Stimulated activated CD4-positive, alpha-beta T cell treated with anti-CD3 and anti-CD28 coated beads, TNF-alpha, amount 100 ng/mL, for 48 hours (primary cell): Measurements from ENCODE around the gene MACF1.

Experiments used
- DNase-seq, 3 donors: peaks; one replicate each; pipeline ENCODE4 v3.0.0-alpha.2; 2020; ENCODE audit warnings: low read depth in 3 of 3

Gene MACF1

DNA sequence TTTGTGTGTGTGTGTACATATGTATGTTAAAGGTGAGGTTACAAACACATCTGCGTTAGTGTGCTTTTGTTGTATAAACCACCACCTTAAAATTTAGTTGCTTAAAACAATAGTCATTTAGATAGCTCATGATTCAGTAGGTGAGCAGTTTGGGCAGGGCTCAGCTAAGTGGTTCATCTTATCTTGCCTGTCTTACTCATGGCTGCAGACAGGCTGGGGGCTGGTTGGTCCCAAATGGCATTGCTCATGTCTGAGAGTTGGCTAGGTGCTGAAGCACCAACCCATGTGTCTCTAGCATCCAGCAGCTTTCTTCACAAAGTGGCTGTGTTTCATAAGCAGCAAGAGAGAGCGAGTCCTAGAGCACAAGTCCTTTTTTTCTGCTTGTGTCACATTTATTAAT is 91.4 kb downstream of the MACF1 start:
- peak in 1 of 3 donors; percentile 21 for DNase-seq

DNA sequence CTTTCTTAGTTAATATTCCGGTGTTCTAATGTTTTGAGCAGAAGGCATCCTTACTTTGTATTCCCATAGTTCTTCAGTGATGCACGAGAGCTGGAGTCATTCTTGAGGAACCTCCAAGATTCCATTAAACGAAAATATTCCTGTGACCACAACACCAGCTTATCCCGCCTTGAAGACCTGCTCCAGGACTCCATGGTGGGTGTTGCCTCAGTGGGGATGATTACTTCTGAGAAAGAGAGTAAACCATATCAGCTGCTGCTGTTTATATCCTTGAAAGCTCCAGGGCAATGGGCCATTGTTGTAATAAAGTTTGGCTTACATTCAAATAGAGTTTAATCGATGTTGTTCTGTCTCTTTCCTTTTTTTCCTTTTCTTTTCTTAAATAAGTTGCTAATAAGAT is 93.1 kb downstream of the MACF1 start:
- DNase-seq, result no peak

GRCh38 chr1:39301606-39302005 is 97.1 kb downstream of the MACF1 start:
- DNase-seq, result no peak

- no peak for DNase-seq
These were observed 101.1 kb downstream of the MACF1 start for GRCh38 chr1:39305555-39305954.

DNA sequence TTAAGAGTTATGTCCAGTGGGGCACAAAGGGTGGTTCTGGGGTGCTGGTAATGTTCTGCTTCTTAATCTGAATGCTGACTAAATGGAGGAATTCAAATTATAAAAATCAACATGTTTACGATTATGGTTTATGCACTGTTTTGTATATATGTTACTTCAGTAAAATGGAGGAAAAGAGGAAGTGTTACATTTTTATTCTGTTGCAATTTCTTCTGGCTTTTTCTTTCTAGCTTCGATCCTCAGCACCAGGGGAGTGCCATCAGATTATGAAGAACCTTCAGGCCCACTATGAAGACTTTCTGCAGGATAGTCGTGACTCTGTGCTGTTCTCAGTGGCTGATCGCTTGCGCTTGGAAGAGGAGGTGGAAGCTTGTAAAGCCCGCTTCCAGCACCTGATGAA is 105.5 kb downstream of the MACF1 start:
- DNase-seq, result no peak

DNA sequence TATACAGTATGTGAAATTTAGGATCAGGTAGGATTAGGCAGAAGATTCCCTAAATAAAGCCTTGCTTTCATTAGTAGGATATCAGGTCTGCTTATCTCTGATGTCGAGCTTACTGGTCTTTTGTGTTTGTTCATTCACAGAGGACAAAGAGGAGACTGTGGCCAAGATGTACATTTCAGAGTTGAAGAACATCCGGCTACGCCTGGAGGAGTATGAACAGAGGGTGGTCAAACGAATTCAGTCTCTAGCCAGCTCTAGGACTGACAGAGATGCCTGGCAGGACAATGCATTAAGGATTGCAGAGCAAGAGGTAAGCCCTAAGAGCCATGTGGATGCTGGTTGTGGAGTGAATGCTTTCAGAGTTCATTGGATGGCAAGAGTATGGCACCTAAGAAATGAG is 106.2 kb downstream of the MACF1 start:
- no peak for DNase-seq

DNA sequence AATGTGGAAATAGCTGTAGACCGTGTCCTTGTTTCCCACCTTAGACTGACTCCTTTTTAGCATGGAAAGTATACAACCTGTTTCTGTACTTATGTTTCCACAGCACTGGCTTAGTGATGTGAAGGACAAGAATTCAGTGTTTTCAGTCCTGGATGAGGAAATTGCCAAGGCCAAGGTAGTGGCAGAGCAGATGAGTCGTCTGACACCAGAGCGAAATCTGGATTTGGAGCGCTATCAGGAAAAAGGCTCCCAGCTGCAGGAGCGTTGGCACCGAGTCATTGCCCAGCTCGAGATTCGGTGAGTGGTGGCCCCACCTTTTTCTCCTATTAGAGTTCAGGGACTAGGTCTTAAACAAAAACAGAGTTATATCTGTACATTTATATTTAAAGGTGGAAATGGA is 112.6 kb downstream of the MACF1 start:
- no peak for DNase-seq

DNA sequence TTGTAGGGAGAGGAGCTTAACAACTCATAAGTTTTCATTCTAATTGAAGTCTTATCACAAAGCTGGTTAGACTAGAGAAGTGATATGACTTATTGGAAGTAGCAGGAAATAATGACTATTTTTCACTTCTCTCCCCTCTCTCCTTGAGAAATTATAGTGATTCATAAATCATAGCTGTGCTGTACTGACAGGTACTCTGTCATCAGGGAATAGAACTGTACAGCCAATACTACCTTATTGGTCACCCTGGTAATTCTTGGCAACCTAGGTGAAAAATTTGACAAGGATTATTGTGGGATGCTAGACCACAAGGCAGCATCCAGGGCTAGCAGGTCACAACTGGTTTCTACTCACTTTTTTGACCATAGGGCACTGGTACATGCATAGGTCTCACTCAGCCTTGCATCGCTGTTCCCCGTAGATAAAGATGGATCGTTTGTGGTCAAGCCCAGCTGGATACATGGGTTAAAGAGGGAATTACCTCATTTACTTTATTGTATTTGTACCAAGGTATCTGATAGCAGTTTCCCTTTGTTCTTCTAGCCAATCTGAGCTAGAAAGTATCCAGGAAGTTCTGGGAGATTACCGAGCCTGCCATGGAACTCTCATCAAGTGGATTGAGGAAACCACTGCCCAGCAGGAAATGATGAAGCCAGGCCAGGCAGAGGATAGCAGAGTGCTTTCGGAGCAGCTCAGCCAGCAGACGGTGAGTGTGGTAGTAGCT is 113.6 kb downstream of the MACF1 start:
- no peak for DNase-seq

DNA sequence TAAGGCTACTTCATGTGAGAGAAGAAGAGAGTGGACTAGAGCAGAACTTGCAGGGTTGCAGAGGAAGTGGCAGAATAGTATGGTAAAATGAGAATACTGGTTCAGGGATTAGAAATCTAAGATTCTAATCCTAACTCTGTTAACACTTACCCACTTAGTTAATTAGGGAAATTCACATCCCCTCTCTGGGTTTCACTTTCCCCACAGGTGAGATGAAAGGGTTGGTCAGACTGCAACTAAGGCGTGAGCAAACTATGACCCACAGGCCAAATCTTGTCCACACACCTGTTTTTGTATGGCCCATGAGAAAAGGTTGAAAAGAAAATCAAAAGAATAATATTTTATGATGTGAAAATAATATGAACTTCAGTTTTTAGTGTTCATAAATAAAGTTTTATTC is 117.5 kb downstream of the MACF1 start:
- DNase-seq, result no peak

DNA sequence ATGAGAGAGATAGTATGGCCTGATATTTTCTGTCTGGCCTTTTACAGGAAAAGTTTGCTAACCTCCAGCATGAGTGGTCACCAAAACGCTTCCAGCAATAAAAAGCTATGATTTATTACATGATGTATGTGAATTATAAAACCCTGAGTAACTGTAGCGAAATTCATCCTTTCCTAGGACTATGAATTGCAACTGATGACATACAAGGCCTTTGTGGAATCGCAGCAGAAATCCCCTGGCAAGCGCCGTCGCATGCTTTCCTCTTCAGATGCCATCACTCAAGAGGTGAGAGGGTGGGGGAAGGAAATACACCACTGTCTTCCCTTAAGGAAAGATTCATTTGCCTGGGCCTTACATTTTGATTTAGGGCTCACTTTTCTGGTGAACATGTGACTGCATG is 117.9 kb downstream of the MACF1 start:
- no peak for DNase-seq

- DNase-seq, result no peak
These were observed 120.4 kb downstream of the MACF1 start for GRCh38 chr1:39324888-39325287.

DNA sequence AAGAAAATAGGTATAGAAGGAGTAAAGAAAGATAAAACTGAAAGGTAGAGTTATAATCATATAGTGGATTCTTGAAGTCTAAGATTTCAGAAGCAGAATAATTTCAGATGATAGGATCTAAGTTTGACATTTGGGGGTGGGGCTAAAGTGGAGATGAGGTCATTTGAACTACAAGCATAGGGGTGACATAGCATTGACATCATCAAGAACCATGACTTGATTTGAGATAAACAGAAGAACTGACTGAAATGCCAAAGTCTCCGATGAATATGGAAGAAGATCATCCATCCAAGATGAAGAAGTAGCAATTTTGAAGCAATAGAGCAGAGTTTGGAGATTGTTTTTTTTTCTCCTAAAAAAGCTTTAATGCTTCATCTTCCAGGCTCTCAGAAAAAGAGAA is 122.3 kb downstream of the MACF1 start:
- DNase-seq, result no peak

DNA sequence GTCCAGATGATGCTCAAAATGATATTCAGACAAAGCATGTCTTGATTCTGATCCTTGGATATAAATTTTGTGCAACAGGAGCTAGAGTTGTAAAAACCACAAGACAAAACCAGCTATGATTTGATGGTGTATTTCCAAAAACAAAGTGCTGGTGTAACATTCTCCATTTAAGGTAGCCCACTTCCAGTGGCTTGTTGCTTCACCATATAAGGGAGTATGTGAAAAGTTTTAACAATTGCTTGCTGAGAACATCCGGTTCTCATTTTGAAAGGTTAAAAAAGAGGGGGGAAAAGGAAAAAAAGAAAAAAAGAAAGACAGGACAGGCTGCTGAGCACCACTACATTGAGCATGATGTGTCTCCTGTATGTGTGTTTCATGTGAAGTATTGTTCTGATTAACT is 123.6 kb downstream of the MACF1 start:
- DNase-seq, result no peak

- no peak for DNase-seq
These were observed 124.2 kb downstream of the MACF1 start for GRCh38 chr1:39328586-39329121.

GRCh38 chr1:39331647-39332046 is 127.2 kb downstream of the MACF1 start:
- DNase-seq, result no peak

DNA sequence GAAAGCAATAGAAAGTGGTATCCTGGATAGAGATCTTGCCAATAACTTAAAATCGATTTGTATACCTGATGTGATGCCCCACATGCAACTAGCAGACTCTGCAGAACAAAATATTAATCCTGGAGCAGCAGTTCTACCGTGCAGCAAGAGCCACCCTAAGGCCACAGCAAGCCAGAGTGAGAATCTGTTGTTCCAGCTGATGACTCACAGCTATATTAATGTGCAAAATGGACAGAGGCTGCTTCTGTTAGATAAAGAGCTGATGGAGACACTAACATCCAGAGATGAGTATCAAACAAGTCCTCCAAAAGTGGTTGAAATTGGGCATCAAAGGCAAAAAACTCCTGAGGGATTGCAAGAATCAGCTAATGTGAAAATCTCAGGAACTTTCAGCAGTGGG is 127.8 kb downstream of the MACF1 start:
- DNase-seq, result no peak

GRCh38 chr1:39332828-39333227 is 128.3 kb downstream of the MACF1 start:
- no peak for DNase-seq

DNA sequence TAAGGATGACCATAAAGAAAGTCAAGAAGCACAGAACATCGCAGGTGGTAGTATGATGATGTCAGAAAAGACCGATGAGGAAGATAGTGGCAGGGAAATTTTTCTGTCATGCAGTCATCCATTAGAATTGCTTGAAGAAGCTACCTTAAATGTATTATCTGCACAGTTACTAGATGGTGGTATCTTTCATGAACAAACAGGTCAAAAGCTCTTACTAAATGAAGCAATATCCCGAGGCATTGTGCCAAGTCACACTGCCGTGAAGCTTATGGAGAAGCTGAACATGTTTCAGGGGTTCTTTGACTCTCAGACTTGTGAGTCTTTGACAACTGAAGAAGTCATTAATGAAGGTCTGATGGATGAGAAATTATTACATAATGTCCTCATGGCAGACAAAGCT is 128.8 kb downstream of the MACF1 start:
- DNase-seq, result no peak

- no peak for DNase-seq
These were observed 130.7 kb downstream of the MACF1 start for GRCh38 chr1:39335216-39335615.

DNA sequence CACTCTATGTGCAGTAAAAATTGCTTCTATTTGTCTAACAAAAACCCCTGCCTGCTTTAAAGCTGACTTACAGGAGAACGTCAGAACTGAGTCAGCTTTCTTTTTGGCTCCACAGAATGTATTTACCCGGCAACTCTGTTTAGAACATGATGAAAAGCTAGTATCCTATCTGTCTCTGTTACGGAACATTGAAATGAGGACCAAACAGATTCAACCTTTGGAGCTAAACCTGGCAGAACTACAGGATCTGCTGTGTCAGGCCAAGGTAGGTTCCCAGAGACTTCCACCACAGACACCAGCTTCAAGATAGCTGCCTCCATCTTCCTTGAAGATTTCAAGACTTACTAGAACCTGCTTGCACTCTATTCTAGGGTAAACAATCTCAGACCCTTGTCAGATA is 132.6 kb downstream of the MACF1 start:
- no peak for DNase-seq

DNA sequence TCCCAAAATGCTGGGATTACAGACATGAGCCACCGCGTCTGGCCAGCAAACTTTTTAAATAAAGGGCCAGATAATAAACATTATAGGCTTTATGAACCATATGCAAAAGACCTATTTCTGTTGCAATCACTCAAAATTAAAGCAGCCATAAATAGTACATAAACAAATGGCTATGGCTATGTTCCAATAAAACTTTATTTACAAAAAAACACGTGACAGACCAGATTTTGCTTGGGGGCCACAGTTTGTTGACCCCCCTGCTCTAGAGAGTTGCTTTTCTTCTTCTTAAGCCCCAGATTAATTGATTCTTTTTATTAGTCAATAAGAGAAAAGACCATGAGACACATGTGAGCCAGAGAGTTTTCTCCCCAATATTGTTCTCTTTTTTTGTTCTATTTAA is 138.3 kb downstream of the MACF1 start:
- no peak for DNase-seq

DNA sequence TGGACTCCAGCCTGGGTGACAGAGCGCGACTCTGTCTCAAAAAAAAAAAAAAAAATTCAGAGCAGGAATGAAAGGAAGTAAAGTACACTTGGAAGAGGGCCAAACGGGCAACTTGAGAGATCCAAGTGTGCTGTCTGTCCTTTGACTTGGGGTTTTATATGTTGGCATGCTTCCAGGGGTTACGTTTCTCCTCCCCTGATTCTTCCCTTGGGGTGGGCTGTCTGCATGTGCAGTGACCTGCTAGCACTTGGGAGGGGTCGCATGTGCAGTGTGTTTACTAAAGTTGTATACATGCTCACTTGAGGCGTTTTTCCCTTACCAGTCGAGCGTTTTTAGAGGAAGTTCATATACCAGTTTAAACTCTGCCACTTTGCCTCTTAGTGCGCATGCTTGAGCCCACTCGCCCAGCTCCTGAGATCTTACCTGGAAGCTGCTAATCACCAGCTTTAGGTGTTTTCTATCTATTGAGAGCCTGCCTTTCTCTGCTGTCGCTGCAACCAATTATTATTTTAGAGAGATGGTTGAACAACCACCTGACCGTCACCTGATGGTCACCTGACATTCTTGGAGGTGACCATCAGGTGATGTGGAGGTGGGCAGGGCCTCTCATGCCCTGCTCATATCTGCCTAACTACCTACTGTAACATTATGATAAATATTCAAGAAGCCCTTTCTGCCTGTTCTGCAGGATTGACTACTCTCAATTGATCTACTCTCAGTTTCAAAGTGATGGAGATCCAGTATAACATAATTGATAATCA is 140.1 kb downstream of the MACF1 start:
- no peak for DNase-seq

DNA sequence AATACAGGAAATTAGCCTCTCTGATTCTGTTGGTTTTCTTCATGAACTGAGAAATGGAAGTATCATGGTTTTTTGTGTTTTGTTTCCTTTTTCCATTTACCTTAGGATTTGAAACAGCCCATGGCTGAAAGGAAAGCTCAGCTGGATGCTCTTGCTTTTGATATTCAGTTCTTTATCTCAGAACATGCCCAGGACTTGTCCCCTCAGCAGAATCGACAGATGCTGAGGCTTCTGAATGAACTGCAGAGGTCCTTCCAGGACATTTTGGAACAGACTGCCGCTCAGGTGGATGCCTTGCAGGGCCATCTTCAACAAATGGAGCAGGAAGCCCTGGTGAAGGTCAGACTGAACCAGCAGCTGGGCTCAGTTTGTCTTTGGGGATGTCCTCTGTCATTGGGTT is 142.4 kb downstream of the MACF1 start:
- DNase-seq, result no peak
